Measurements from ENCODE around the gene DENR.
"Not testable (repeated sequence)": the region's sequence is repeated elsewhere in the genome, so short reads cannot be mapped to it uniquely, and the experiment has no call there.

DENR gene

GRCh38 chr12:122743895-122744525 is 8.6 kb upstream of the DENR start:
- DNase-seq: no peak

GRCh38 chr12:122747224-122748135 is 5.1 kb upstream of the DENR start:
- no peak for DNase-seq

GRCh38 chr12:122749569-122750332 is 2.9 kb upstream of the DENR start:
- DNase-seq: no peak

GRCh38 chr12:122750781-122751515 is 1.7 kb upstream of the DENR start:
- not testable (repeated sequence) for DNase-seq

GRCh38 chr12:122753319-122753650 is 661 bp downstream of the DENR start:
- DNase-seq: no peak

GRCh38 chr12:122754790-122755189 is 2.2 kb downstream of the DENR start:
- no peak for DNase-seq

GRCh38 chr12:122757568-122757967 is 4.9 kb downstream of the DENR start:
- DNase-seq: no peak

GRCh38 chr12:122785503-122785902 is 32.9 kb downstream of the DENR start:
- no peak for DNase-seq

- no peak for DNase-seq
Measured at GRCh38 chr12:122788387-122788786, 35.8 kb downstream of the DENR start.

GRCh38 chr12:122789637-122790036 is 37.0 kb downstream of the DENR start:
- no peak for DNase-seq

- DNase-seq: no peak
Measured at GRCh38 chr12:122790393-122791075, 37.9 kb downstream of the DENR start.

- DNase-seq: peak; percentile 51
Measured at GRCh38 chr12:122793685-122794106, 41.1 kb downstream of the DENR start.

- no peak for DNase-seq
Measured at GRCh38 chr12:122795807-122796206, 43.2 kb downstream of the DENR start.

- DNase-seq: no peak
Measured at GRCh38 chr12:122799641-122800243, 47.1 kb downstream of the DENR start.

GRCh38 chr12:122803937-122804336 is 51.3 kb downstream of the DENR start:
- no peak for DNase-seq

- not testable (repeated sequence) for DNase-seq
Measured at GRCh38 chr12:122804957-122805356, 52.3 kb downstream of the DENR start.

- no peak for DNase-seq
Measured at GRCh38 chr12:122807651-122808050, 55.0 kb downstream of the DENR start.

- DNase-seq: no peak
Measured at GRCh38 chr12:122811777-122812176, 59.2 kb downstream of the DENR start.

- DNase-seq: no peak
Measured at GRCh38 chr12:122813310-122813713, 60.7 kb downstream of the DENR start.

GRCh38 chr12:122819209-122819785 is 66.7 kb downstream of the DENR start:
- DNase-seq: no peak

- DNase-seq: no peak
Measured at GRCh38 chr12:122820138-122820537, 67.5 kb downstream of the DENR start.

Measured in DMS153 (cell line).